Measurements from ENCODE around the gene DNAH14.
"Not testable (repeated sequence)": the region's sequence is repeated elsewhere in the genome, so short reads cannot be mapped to it uniquely, and the experiment has no call there.

The DNAH14 gene

DNA sequence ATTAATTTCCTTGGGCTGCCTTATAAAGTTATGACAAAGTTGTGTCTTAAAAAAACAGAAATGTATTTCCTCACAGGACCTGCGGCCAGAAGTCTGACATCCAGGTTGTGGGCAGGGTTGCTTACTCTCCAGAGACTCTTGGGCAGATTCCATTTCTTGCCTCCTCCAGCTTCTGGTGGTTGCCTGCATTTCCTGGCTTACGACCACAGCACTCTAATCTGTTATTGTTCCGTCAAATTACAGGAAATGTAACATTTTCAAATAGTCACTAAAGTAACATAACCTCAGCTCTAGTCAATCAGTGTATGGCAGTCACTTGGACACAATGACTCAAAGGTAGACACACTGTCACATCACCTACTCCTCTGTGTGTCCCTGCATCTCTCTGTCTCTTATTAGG, 226.8 kb downstream of the DNAH14 start:
- no peak for DNase-seq (ENCODE audit: low read depth)

- DNase-seq (ENCODE audit: low read depth), result no peak
Measured at GRCh38 chr1:225158291-225158690, 228.8 kb downstream of the DNAH14 start.

DNA sequence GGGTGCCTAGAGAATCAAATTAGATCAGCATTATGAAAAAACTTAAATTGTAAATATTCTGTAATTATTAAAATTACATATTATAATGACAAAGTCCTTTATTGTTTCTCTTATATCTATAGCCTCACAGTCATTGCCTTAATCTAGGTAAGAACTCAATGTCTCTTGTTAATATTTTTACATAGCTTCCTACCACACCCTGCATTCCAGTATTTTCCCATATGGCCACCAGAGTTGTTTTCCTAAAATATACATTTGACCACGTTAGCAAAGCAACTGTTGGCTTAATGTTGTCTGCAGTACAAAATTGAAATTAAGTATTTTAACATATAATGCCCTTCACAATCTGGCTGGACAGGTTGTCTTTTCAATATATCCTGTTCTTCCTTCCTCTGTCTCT, 230.3 kb downstream of the DNAH14 start:
- DNase-seq (ENCODE audit: low read depth), result no peak

DNA sequence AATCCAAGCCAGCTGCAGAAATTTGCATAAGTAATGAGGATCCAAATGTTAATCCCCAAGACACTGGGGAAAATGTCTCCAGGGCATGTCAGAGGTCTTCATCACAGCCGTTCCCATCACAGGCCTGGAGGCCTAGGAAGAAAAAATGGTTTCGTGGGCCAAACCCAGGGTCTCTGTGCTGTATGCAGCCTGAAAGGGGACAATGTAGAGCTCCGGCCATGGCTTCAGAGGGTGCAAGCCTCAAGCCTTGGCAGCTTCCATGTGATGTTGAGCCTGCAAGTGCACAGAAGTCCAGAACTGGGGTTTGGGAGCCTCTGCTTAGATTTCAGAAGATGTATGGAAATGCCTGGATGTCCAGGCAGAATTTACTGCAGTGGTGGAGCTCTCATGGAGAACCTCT, 247.9 kb downstream of the DNAH14 start:
- not testable (repeated sequence) for DNase-seq (ENCODE audit: low read depth)

DNA sequence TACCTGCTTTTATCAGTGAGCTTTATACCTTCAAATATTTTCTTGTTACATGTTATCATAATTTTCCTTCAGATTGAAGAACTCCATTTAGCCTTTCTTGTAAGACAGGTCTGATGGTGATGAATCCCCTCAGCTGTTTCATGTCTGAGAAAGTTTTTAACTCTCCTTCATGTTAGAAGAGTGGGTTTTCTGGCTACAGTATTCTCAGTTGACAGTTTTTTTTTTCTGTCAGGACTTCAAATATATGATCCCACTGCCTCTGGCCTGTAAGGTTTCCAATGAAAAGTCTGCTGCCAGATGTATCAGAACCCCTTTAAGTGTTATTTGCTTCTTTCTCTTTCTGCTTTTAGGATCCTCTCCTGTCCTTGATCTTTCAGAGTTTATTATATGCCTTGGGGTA, 250.2 kb downstream of the DNAH14 start:
- DNase-seq (ENCODE audit: low read depth), result no peak

- no peak for DNase-seq (ENCODE audit: low read depth)
Measured at GRCh38 chr1:225182716-225183115, 253.2 kb downstream of the DNAH14 start.

- no peak for DNase-seq (ENCODE audit: low read depth)
Measured at GRCh38 chr1:225191199-225191753, 261.8 kb downstream of the DNAH14 start.

DNA sequence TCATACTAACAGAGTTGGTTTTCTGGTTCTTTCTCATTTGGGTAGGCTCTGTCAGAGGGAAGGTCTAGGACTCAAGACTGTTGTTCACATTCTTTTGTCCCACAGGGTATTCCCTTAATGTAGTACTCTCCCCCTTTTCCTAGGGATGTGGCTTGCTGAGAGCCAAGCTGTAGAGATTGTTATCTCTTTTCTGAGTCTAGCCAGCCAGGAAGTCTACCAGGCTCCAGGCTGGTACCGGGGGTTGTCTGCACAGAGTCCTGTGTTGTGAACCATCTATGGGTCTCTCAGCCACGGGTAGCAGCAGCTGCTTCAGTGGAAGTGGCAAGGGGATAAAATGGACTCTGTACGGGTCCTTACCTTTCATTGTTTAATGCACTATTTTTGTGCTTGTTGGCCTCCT, 272.0 kb downstream of the DNAH14 start:
- no peak for DNase-seq (ENCODE audit: low read depth)

GRCh38 chr1:225207791-225208190, 278.3 kb downstream of the DNAH14 start:
- no peak for DNase-seq (ENCODE audit: low read depth)

DNA sequence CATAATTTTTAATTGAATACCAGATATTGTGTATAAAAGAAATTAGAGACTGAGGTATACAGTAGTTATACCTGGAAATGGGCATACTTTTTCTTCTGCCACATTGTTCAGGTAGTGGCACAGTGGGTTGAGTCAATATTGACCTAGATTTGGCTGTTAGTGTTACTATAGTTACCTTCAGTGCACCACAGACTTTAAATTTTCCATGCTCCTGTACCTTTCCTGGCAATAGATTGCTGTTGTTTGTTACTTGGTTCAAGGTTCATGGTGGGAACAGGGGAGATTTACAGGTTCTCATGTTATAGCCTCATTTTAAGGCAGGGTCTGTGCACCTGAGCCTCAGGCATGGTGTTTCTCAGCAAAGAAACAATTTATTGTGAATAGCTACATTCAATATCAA, 279.7 kb downstream of the DNAH14 start:
- DNase-seq (ENCODE audit: low read depth), result no peak

- not testable (repeated sequence) for DNase-seq (ENCODE audit: low read depth)
Measured at GRCh38 chr1:225210180-225210579, 280.7 kb downstream of the DNAH14 start.

DNA sequence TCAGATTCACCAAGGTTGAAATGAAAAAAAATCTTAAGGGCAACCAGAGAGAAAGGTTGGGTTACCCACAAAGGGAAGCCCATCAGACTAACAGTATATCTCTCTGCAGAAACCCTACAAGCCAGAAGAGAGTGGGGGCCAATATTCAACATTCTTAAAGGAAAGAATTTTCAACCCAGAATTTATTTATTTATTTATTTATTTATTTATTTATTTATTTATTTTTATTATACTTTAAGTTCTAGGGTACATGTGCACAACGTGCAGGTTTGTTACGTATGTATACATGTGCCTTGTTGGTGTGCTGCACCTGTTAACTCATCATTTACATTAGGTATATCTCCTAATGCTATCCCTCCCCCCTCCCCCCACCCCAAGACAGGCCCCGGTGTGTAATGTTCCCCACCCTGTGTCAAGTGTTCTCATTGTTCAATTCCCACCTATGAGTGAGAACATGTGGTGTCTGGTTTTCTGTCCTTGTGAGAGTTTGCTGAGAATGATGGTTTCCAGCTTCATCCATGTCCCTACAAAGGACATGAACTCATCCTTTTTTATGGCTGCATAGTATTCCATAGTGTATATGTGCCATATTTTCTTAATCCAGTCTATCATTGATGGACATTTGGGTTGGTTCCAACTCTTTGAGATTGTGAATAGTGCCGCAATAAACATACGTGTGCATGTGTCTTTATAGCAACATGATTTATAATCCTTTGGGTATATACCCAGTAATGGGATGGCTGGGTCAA, 282.4 kb downstream of the DNAH14 start:
- not testable (repeated sequence) for DNase-seq (ENCODE audit: low read depth)

DNA sequence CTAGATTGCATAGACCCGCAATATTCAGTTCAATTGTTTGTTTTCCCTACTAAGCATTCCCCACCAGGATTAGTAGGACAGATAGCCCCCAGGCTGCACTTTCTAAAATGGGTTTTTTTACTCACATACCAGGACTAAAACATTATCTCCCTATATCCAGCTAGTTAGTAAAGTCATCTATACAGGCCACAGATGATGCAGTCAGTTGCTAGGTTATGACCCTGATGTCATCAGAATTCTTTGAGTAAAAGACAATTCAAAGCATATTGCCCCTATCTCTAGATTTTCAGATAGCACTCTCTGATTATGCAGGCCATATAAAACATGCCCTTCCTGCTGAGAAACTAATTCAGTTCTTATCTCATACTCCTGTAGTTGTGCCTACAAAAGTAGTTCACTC, 294.8 kb downstream of the DNAH14 start:
- no peak for DNase-seq (ENCODE audit: low read depth)

DNA sequence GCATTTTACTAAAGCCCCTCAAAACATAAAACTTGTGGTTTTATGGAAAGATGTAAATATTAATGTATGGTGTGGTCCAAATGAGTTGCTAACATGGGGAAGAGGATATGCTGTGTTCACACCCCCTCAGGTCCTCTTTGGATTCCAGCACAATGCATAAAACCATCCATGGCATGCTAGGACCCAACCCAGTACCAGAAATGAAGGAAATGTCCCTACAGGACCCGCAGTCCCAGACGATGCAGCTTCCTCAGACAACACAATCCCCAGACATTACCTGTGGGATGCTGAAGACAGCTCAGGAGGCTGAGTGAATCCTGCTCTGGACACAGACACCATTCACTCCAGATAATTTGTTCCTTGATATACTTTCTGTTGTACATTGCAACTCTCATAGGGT, 296.2 kb downstream of the DNAH14 start:
- no peak for DNase-seq (ENCODE audit: low read depth)

GRCh38 chr1:225228871-225229303, 299.4 kb downstream of the DNAH14 start:
- DNase-seq (ENCODE audit: low read depth), result no peak

- DNase-seq (ENCODE audit: low read depth), result not testable (repeated sequence)
Measured at GRCh38 chr1:225229429-225229828, 300.0 kb downstream of the DNAH14 start.

- no peak for DNase-seq (ENCODE audit: low read depth)
Measured at GRCh38 chr1:225230483-225230882, 301.0 kb downstream of the DNAH14 start.

DNA sequence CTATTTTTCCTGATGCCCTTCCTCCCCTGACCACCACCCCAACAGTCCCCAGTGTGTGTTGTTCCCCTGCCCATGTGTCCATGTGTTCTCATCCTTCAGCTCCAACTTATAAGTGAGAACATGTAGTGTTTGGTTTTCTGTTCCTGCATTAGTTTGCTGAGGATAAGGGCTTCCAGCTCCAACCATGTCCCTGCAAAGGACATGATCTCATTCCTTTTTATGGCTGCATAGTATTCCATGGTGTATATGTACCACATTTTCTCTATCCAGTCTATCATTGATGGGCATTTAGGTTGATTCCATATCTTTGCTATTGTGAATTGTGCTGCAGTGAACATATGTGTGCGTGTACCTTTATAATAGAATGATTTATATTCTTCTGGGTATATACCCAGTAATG, 303.5 kb downstream of the DNAH14 start:
- DNase-seq (ENCODE audit: low read depth), result not testable (repeated sequence)

DNA sequence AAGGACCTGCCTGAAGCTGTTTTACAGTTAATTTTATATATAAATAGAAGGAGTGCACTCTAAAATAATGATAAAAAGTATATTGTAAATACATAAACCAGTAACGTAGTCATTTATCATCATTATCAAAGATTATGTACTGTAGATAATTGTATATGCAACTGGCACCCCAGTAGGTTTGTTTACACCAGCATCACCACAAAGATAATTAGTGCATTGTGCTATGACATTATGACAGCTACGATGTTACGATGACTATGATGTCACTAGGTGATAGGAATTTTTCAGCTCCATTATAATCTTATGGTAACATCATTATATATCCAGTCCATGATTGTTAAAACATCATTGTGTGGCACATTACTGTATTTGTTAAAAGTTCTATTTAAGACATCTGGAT, 313.1 kb downstream of the DNAH14 start:
- no peak for DNase-seq (ENCODE audit: low read depth)

DNA sequence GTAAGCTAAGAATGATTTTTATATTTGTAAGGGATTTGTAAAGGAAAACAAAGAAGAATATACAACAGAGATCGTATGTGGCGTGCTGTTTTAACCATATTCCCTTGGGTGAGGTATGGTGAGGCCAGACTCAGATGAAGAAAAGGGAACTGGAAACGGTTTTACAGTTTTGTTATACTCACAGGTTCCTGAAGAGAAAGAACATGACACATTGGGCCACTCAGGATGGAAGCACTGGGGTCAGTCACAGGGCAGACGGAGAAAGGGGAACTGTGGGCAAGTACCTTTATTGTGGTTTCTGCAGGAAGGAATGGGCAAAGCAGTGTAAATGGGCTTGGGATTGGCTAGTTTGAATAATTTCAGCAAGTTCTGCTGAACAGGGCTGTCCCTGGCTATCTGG, 321.0 kb downstream of the DNAH14 start:
- no peak for DNase-seq (ENCODE audit: low read depth)

- no peak for DNase-seq (ENCODE audit: low read depth)
Measured at GRCh38 chr1:225253173-225253572, 323.7 kb downstream of the DNAH14 start.

DNA sequence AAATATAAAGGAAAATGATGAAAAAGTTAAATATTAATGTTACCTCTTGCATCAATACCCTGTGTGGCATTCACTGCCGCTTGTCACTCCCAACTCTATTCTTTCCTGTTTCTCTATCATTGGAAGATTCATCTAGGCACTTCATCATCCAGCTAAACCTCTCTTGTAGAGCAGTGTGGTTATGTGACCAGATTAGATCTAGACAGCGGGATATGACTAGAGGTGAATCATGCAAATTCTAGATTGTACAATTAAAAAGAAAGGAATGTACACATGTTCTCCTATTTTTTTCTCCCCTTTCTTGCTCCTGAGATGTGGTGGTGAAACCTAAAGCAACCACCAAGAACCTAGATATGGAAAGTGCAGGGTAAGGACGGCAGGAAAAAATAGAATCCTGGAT, 324.3 kb downstream of the DNAH14 start:
- no peak for DNase-seq (ENCODE audit: low read depth)

DNA sequence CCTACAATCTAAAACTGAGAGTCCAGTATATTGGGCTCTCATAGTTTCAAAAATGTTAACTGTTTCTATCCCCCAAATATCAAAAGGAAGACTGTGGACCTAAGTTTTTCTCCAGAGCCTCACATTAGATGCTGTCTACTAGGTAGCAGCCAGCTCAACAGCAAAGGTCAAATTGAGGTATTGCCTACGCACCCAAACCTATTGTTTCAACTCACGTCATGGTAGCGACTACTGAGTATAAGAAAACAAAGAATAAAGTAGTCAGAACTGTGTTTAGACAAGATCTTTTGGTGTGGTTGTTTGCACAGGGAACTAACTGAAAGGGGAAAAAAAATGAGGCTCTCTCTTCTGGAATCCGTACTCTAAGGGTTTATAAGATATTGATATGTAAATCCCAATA, 325.2 kb downstream of the DNAH14 start:
- no peak for DNase-seq (ENCODE audit: low read depth)

DNA sequence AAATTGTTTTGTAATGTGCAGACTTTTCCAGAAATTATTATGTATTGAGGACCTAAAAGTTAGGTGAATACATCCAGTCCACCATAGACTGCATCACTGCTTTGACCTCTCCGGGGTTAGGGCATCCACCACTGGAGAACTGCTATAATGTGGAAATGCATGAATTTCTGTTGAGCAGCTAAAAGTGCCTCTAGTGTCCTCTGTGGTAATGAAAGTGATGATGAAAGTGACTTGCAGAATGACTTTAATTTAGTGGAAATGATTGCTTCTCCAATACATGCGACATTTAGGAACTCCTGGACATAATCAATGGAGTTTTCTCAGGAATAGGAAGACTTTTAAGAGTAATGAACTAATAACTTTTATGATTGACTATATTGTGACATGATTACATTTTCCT, 327.6 kb downstream of the DNAH14 start:
- DNase-seq (ENCODE audit: low read depth), result no peak
